ENCODE measurements around the gene LRRC8D.
A peak's percentile ranks its signal among the peaks of the same experiment; 100 is the strongest.

Gene LRRC8D

GRCh38 chr1:89890085-89890752 is 69.4 kb downstream of the LRRC8D start:
- peak; percentile 55 for DNase-seq (ENCODE audit: insufficient read length, low spot score)

GRCh38 chr1:89892816-89893215 is 72.0 kb downstream of the LRRC8D start:
- FAIRE-seq (no peak), DNase-seq (ENCODE audit: insufficient read length, low spot score) (no peak)

More at GRCh38 chr1:89890085-89890752, 69.4 kb downstream of the LRRC8D start:
- no peak for FAIRE-seq

- DNase-seq (ENCODE audit: insufficient read length, low spot score) (no peak), FAIRE-seq (no peak)
These were observed 73.7 kb downstream of the LRRC8D start for GRCh38 chr1:89894210-89895201.

GRCh38 chr1:89896105-89896942 is 75.5 kb downstream of the LRRC8D start:
- FAIRE-seq: no peak
- DNase-seq (ENCODE audit: insufficient read length, low spot score): no peak

GRCh38 chr1:89897347-89898133 is 76.7 kb downstream of the LRRC8D start:
- no peak for DNase-seq (ENCODE audit: insufficient read length, low spot score)
- no peak for FAIRE-seq

GRCh38 chr1:89898150-89898549 is 77.3 kb downstream of the LRRC8D start:
- DNase-seq (ENCODE audit: insufficient read length, low spot score) (no peak), FAIRE-seq (no peak)

- no peak for FAIRE-seq
- no peak for DNase-seq (ENCODE audit: insufficient read length, low spot score)
These were observed 78.1 kb downstream of the LRRC8D start for GRCh38 chr1:89898695-89899470.

- FAIRE-seq (no peak), DNase-seq (ENCODE audit: insufficient read length, low spot score) (no peak)
These were observed 79.5 kb downstream of the LRRC8D start for GRCh38 chr1:89900323-89900722.

- DNase-seq (ENCODE audit: insufficient read length, low spot score): no peak
- FAIRE-seq: no peak
These were observed 80.2 kb downstream of the LRRC8D start for GRCh38 chr1:89900791-89901708.

GRCh38 chr1:89901957-89902669 is 81.3 kb downstream of the LRRC8D start:
- DNase-seq (ENCODE audit: insufficient read length, low spot score) (no peak), FAIRE-seq (no peak)

- FAIRE-seq: no peak
- no peak for DNase-seq (ENCODE audit: insufficient read length, low spot score)
These were observed 82.7 kb downstream of the LRRC8D start for GRCh38 chr1:89903550-89903949.

- FAIRE-seq: no peak
- no peak for DNase-seq (ENCODE audit: insufficient read length, low spot score)
These were observed 83.6 kb downstream of the LRRC8D start for GRCh38 chr1:89904219-89904980.

GRCh38 chr1:89905395-89906058 is 84.7 kb downstream of the LRRC8D start:
- no peak for DNase-seq (ENCODE audit: insufficient read length, low spot score)
- no peak for FAIRE-seq

GRCh38 chr1:89906088-89906487 is 85.3 kb downstream of the LRRC8D start:
- FAIRE-seq: no peak
- DNase-seq (ENCODE audit: insufficient read length, low spot score): no peak

- DNase-seq (ENCODE audit: insufficient read length, low spot score) (peak; percentile 45), FAIRE-seq (peak; percentile 36)
These were observed 86.9 kb downstream of the LRRC8D start for GRCh38 chr1:89907727-89908212.

GRCh38 chr1:89908273-89908671 is 87.4 kb downstream of the LRRC8D start:
- DNase-seq (ENCODE audit: insufficient read length, low spot score) (no peak), FAIRE-seq (no peak)
